Vagina (tissue), 2 donors: ENCODE measurements around the gene ARHGAP20. TPM values are rescaled to one million over a fixed set of nuclear protein-coding genes. Genes with fewer than 3 reads are reported as not detected.

Experiments used
- DNase-seq, 2 donors: peaks; one replicate each; pipeline ENCODE4 v3.0.0-alpha.2; 2017; ENCODE audit errors: extremely low spot score in 2 of 2
- H3K27ac ChIP-seq: fragments of 200-600 bp; sonication (generic); one replicate; pipeline ENCODE4 v1.5.1; 2019
- H3K27me3 ChIP-seq: fragments of 200-600 bp; sonication (generic); one replicate; pipeline ENCODE4 v1.5.1; 2019
- H3K36me3 ChIP-seq, 2 donors: fragments of 200-600 bp; sonication (generic); one replicate each; pipeline ENCODE4 v1.5.1; 2017 to 2019
- H3K4me1 ChIP-seq: fragments of 200-600 bp; sonication (generic); one replicate; pipeline ENCODE4 v1.5.1; 2019
- H3K4me3 ChIP-seq, 2 donors: fragments of 200-600 bp; sonication (generic); 1 replicate in 1 of 2; 2 replicates in 1 of 2; pipeline ENCODE4 v1.5.1; 2016 to 2019
- H3K9me3 ChIP-seq: fragments of 200-600 bp; sonication (generic); one replicate; pipeline ENCODE4 v1.5.1; 2019
- CTCF ChIP-seq, 3 experiments: fragments of 450-650 bp in 2 of 3; fragments of 200-600 bp in 1 of 3; sonication (generic) in 1 of 3; IDR thresholded peaks; one replicate each; pipeline ENCODE4 v1.5.1; 2017 to 2019; ENCODE audit warnings: antibody characterized with exemption in 3 of 3, mild to moderate bottlenecking in 2 of 3, moderate library complexity in 2 of 3
- POLR2A ChIP-seq, 2 donors: fragments of 450-650 bp; IDR thresholded peaks; one replicate each; pipeline ENCODE4 v1.6.1; 2017; ENCODE audit warnings: antibody characterized with exemption in 2 of 2, mild to moderate bottlenecking in 2 of 2, moderate library complexity in 2 of 2
- POLR2AphosphoS5 ChIP-seq, 2 donors: sonication (generic); formaldehyde crosslinking; IDR thresholded peaks; one replicate each; pipeline ENCODE4 v1.9.0; 2017; ENCODE audit warnings: antibody characterized with exemption in 2 of 2, mild to moderate bottlenecking in 2 of 2, low read depth in 1 of 2; ENCODE audit not compliant: insufficient read depth in 1 of 2
- intact Hi-C: fragments of 100-400 bp; cut with DNase I; formaldehyde crosslinking; loops from one replicate; pipeline ENCODE4 v1.15.1; 2023
- total RNA-seq: library from RNA; depleted of rRNA; stranded (reverse); fragments of >200 nt; gene quantifications from one replicate; pipeline ENCODE4 v1.2.3, GENCODE V29; 2016

ARHGAP20 gene
- total RNA-seq, 1 donor from 2014 or later, result 3.4 TPM

- TF ChIP-seq POLR2AphosphoS5 (IDR thresholded peaks at IDR 0.05; ENCODE audit: insufficient read depth in 1 of 2, low read depth in 1 of 2), result no peak
- intact Hi-C loops, result no loop called here
- DNase-seq, result no peak
- Histone ChIP-seq H3K9me3 (no peaks in the 10 kb centered on the region), H3K27ac (no peak overlapping the region), H3K4me1 (no peaks in the 10 kb centered on the region), H3K36me3 (no peaks in the 10 kb centered on the region), H3K27me3 (no peaks in the 10 kb centered on the region), H3K4me3 (no peak overlapping the region)
These were observed 37.9 kb upstream of the ARHGAP20 start for GRCh38 chr11:110750100-110750499.

GRCh38 chr11:110747531-110747930 lies 35.3 kb upstream of the ARHGAP20 start:
- Histone ChIP-seq H3K27me3 (no peaks in the 10 kb centered on the region), H3K4me1 (no peaks in the 10 kb centered on the region), H3K36me3 (no peaks in the 10 kb centered on the region), H3K27ac (no peak overlapping the region), H3K4me3 (no peak overlapping the region), H3K9me3 (no peaks in the 10 kb centered on the region)
- DNase-seq, result no peak
- no peak for TF ChIP-seq POLR2A (IDR thresholded peaks at IDR 0.05)
- TF ChIP-seq POLR2AphosphoS5 (IDR thresholded peaks at IDR 0.05; ENCODE audit: insufficient read depth in 1 of 2, low read depth in 1 of 2), result no peak
- TF ChIP-seq CTCF (IDR thresholded peaks at IDR 0.05), result no peak
- intact Hi-C loops, result no loop called here

- H3K36me3 ChIP-seq, result no peaks in the 10 kb centered on the region
- TF ChIP-seq CTCF (IDR thresholded peaks at IDR 0.05), result no peak
- TF ChIP-seq POLR2AphosphoS5 (IDR thresholded peaks at IDR 0.05; ENCODE audit: insufficient read depth in 1 of 2, low read depth in 1 of 2), result no peak
- no peak for TF ChIP-seq POLR2A (IDR thresholded peaks at IDR 0.05)
- DNase-seq, result no peak
- no peaks in the 10 kb centered on the region for H3K27me3 ChIP-seq
- H3K4me3 ChIP-seq, result no peak overlapping the region
- no peaks in the 10 kb centered on the region for H3K4me1 ChIP-seq
- H3K27ac ChIP-seq, result no peak overlapping the region
- intact Hi-C loops, result no loop called here
- no peaks in the 10 kb centered on the region for H3K9me3 ChIP-seq
These were observed 26.4 kb upstream of the ARHGAP20 start for GRCh38 chr11:110738641-110739040.

- TF ChIP-seq POLR2AphosphoS5 (IDR thresholded peaks at IDR 0.05; ENCODE audit: insufficient read depth in 1 of 2, low read depth in 1 of 2), result no peak
- TF ChIP-seq CTCF (IDR thresholded peaks at IDR 0.05), result no peak
- no peak for TF ChIP-seq POLR2A (IDR thresholded peaks at IDR 0.05)
- H3K4me1 ChIP-seq, result no peaks in the 10 kb centered on the region
- H3K36me3 ChIP-seq, result no peaks in the 10 kb centered on the region
- H3K27ac ChIP-seq, result no peak overlapping the region
- H3K9me3 ChIP-seq, result no peaks in the 10 kb centered on the region
- no peaks in the 10 kb centered on the region for H3K27me3 ChIP-seq
- intact Hi-C loops, result no loop called here
- H3K4me3 ChIP-seq, result no peak overlapping the region
- DNase-seq, result no peak
These were observed 25.4 kb upstream of the ARHGAP20 start for GRCh38 chr11:110737593-110737992.

GRCh38 chr11:110736171-110736553 lies 23.9 kb upstream of the ARHGAP20 start:
- Histone ChIP-seq H3K27ac (no peak overlapping the region), H3K9me3 (no peaks in the 10 kb centered on the region), H3K36me3 (no peaks in the 10 kb centered on the region), H3K27me3 (no peaks in the 10 kb centered on the region), H3K4me1 (no peaks in the 10 kb centered on the region), H3K4me3 (no peak overlapping the region)
- intact Hi-C loops, result no loop called here
- DNase-seq, result no peak
- TF ChIP-seq POLR2A (IDR thresholded peaks at IDR 0.05), result no peak
- no peak for TF ChIP-seq CTCF (IDR thresholded peaks at IDR 0.05)
- TF ChIP-seq POLR2AphosphoS5 (IDR thresholded peaks at IDR 0.05; ENCODE audit: insufficient read depth in 1 of 2, low read depth in 1 of 2), result no peak
